OCI-LY7 (cell line): ENCODE measurements around the gene POLRMT. TPM values are rescaled to one million over a fixed set of nuclear protein-coding genes. Genes with fewer than 3 reads are reported as not detected.
"Not testable (repeated sequence)": the region's sequence is repeated elsewhere in the genome, so short reads cannot be mapped to it uniquely, and the experiment has no call there.

Experiments
- BruUV-seq: library from RNA; stranded (reverse); fragments of 400-500 nt; replicated peaks from 2 replicates; lab custom pipeline; 2021; lab: Mats Ljungman, UMichigan
- CTCF ChIA-PET: fragments of 300-600 bp; sonication (Branson Sonifier 250); formaldehyde crosslinking; loops from one replicate; lab custom pipeline; 2022; ENCODE audit warnings: antibody characterized with exemption; ENCODE audit not compliant: unreplicated experiment; lab: Charles Lee
- POLR2A ChIA-PET: fragments of 300-600 bp; sonication (Branson Sonifier 250); formaldehyde crosslinking; loops from one replicate; lab custom pipeline; 2022; ENCODE audit warnings: antibody characterized with exemption; lab: Charles Lee
- DNase-seq: peaks from one replicate; pipeline ENCODE4 v3.0.0-alpha.2; 2015; ENCODE audit warnings: low spot score
- H2AFZ ChIP-seq: fragments of 200-600 bp; sonication (generic), shearing (Covaris generic); 2 replicates; pipeline ENCODE4 v1.6.1; 2014; ENCODE audit warnings: mild to moderate bottlenecking, antibody characterized with exemption, low read length, moderate library complexity
- H3K27ac ChIP-seq: fragments of 200-600 bp; sonication (generic); 2 replicates; pipeline ENCODE4 v1.5.1; 2014; ENCODE audit warnings: mixed run types, low read depth, mild to moderate bottlenecking, moderate library complexity, low read length, inconsistent platforms; ENCODE audit not compliant: poor library complexity, severe bottlenecking
- H3K36me3 ChIP-seq: fragments of 200-600 bp; sonication (generic); 2 replicates; pipeline ENCODE4 v1.6.1; 2014; ENCODE audit warnings: mild to moderate bottlenecking, antibody characterized with exemption, low read length, moderate library complexity, mixed read lengths; ENCODE audit not compliant: insufficient read depth
- H3K4me1 ChIP-seq: fragments of 200-600 bp; sonication (generic); 2 replicates; pipeline ENCODE4 v1.5.1; 2014; ENCODE audit warnings: mild to moderate bottlenecking, low read length; ENCODE audit not compliant: insufficient read depth, poor library complexity, severe bottlenecking
- H3K4me2 ChIP-seq: fragments of 200-600 bp; sonication (generic); 2 replicates; pipeline ENCODE4 v1.6.1; 2014; ENCODE audit warnings: mild to moderate bottlenecking, low read length
- H3K4me3 ChIP-seq: fragments of 200-600 bp; sonication (generic); 2 replicates; pipeline ENCODE4 v1.5.1; 2014; ENCODE audit warnings: mild to moderate bottlenecking, low read depth, low read length; ENCODE audit not compliant: poor library complexity, severe bottlenecking
- H3K79me2 ChIP-seq: fragments of 200-600 bp; sonication (generic); 2 replicates; pipeline ENCODE4 v1.6.1; 2016; ENCODE audit warnings: low read depth, mild to moderate bottlenecking, low read length, moderate library complexity, mixed read lengths; ENCODE audit not compliant: insufficient read depth
- H3K9me2 ChIP-seq: fragments of 200-600 bp; sonication (generic); 2 replicates; pipeline ENCODE4 v1.6.1; 2016; ENCODE audit warnings: mild to moderate bottlenecking, low read length, mixed read lengths; ENCODE audit not compliant: insufficient read depth
- H3K9me3 ChIP-seq: fragments of 200-600 bp; sonication (generic); 2 replicates; pipeline ENCODE4 v1.6.1; 2014; ENCODE audit warnings: mild to moderate bottlenecking, mixed run types, low read length, mixed read lengths
- H4K20me1 ChIP-seq: fragments of 200-600 bp; sonication (generic); 2 replicates; pipeline ENCODE4 v1.6.1; 2014; ENCODE audit warnings: mild to moderate bottlenecking, antibody characterized with exemption, low read length, moderate library complexity, mixed read lengths; ENCODE audit not compliant: insufficient read depth
- EZH2phosphoT487 ChIP-seq: fragments of 200-600 bp; sonication (generic); IDR thresholded peaks from 2 replicates; pipeline ENCODE4 v1.6.1; 2018; ENCODE audit warnings: low read depth, borderline replicate concordance, mild to moderate bottlenecking, mixed run types, antibody characterized with exemption, low read length, moderate library complexity, mixed read lengths
- intact Hi-C: fragments of 100-400 bp; cut with micrococcal nuclease; formaldehyde crosslinking; loops from one replicate; pipeline ENCODE4 v1.10.0; 2022; ENCODE audit not compliant: unreplicated experiment
- total RNA-seq, 2 experiments: library from RNA; depleted of rRNA in 1 of 2; stranded (reverse); fragments of >200 nt in 1 of 2; shearing (Covaris generic) in 1 of 2; gene quantifications; 2 replicates each; pipeline ENCODE4 v1.2.3, GENCODE V29; 2014 to 2022
- TF ChIP-seq, protein P1 (sequence below): fragments of 200-600 bp; sonication (generic); conservative IDR thresholded peaks from 2 replicates; pipeline ENCODE4 v1.5.1; 2014; ENCODE audit warnings: mild to moderate bottlenecking, antibody characterized with exemption, low read length, moderate library complexity, mixed read lengths

POLRMT gene
- total RNA-seq, 2 experiments from 2014 or later, result 65.5 to 74.6 TPM

DNA sequence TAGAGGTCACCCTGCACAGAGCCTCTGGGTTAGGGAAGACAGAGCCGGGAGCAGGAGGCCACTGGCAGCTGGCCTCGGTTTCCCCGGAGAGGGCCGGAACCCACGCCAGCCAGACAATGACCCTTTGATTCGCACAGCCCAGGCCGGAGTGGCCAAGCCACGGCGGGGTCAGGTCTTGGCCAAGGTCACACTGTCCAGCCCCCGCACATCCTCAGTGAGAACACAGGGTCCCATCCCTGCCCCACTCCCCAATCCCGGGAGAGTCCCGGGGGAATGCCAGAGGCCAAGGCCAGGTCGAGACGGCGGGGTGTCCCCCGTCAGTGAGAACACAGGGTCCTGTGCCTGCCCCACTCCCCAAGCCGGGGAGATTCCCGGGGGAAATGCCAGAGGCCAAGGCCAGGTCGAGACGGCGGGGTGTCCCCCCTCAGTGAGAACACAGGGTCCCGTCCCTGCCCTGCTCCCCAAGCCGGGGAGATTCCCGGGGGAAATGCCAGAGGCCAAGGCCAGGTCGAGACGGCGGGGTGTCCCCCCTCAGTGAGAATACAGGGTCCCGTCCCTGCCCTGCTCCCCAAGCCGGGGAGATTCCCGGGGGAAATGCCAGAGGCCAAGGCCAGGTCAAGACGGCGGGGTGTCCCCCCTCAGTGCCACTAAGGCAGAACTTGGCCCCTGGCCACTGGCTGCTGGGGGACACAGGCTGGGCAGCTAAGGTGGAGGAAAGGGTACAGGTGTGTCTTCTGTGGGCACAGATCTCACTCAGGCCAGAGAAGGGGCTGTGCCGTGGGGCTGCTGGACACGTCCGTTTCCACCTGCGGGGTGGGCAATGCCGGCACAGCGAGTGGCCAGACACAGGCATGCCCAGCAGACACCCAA, 41.2 kb upstream of the POLRMT start:
- Histone ChIP-seq H3K9me3 (no peaks in the 10 kb centered on the region), H4K20me1 (no peaks in the 10 kb centered on the region; the same call in 1 of the 2 replicates), H2AFZ (no peak overlapping the region), H3K4me1 (peaks cover 5% of the 10 kb centered on the region), H3K27ac (no peak overlapping the region), H3K4me2 (no peak overlapping the region), H3K9me2 (no peaks in the 10 kb centered on the region), H3K79me2 (no peaks in the 10 kb centered on the region), H3K36me3 (no peaks in the 10 kb centered on the region), H3K4me3 (no peak overlapping the region)
- no peak for DNase-seq
- no TSS peak for BruUV-seq
- no peak for TF ChIP-seq EZH2phosphoT487
- TF ChIP-seq, protein P1, sequence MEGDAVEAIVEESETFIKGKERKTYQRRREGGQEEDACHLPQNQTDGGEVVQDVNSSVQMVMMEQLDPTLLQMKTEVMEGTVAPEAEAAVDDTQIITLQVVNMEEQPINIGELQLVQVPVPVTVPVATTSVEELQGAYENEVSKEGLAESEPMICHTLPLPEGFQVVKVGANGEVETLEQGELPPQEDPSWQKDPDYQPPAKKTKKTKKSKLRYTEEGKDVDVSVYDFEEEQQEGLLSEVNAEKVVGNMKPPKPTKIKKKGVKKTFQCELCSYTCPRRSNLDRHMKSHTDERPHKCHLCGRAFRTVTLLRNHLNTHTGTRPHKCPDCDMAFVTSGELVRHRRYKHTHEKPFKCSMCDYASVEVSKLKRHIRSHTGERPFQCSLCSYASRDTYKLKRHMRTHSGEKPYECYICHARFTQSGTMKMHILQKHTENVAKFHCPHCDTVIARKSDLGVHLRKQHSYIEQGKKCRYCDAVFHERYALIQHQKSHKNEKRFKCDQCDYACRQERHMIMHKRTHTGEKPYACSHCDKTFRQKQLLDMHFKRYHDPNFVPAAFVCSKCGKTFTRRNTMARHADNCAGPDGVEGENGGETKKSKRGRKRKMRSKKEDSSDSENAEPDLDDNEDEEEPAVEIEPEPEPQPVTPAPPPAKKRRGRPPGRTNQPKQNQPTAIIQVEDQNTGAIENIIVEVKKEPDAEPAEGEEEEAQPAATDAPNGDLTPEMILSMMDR, result no peak
- intact Hi-C loops, result no loop called here
- POLR2A ChIA-PET, result no interaction called here
- CTCF ChIA-PET, result no interaction called here

DNA sequence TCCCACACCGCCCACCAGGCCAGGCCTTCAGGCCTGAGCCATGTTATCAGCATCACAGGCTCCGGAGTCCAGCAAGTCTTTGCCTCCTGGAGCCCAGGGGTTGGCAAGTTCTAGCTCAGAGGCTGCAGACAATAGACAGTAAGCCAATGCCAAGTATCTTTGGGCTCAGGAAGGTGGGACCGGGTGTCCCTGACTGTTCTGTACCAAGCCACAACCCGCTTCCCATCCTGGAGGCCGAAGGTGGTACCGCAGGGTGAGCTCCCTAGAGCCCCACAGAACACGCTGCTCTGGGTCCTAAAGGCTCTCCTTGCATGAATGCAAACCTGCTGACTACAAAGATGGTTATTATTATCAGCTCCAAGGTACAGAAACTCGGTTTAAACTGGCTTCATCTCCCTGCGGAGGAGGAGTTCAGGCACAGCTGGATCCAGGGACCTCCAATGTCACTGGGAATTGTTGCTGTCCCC, 37.3 kb upstream of the POLRMT start:
- TF ChIP-seq, protein P1, result no peak
- TF ChIP-seq EZH2phosphoT487, result no peak
- H3K4me3 ChIP-seq, result no peak overlapping the region
- H4K20me1 ChIP-seq, result no peaks in the 10 kb centered on the region
- H3K4me1 ChIP-seq, result no peaks in the 10 kb centered on the region
- H3K36me3 ChIP-seq, result no peaks in the 10 kb centered on the region
- H3K4me2 ChIP-seq, result no peak overlapping the region
- H3K79me2 ChIP-seq, result no peaks in the 10 kb centered on the region
- H3K27ac ChIP-seq, result no peak overlapping the region
- no TSS peak for BruUV-seq
- no peak for DNase-seq
- no peaks in the 10 kb centered on the region for H3K9me3 ChIP-seq
- ChIA-PET POLR2A (interaction anchor here (0.7 kb wide), 1 partner anchor 9 kb away, joined by 3 read pairs; no protein-coding TSS in a partner anchor), CTCF (no interaction called here)
- intact Hi-C loops, result no loop called here
- no peak overlapping the region for H2AFZ ChIP-seq
- no peaks in the 10 kb centered on the region for H3K9me2 ChIP-seq

DNA sequence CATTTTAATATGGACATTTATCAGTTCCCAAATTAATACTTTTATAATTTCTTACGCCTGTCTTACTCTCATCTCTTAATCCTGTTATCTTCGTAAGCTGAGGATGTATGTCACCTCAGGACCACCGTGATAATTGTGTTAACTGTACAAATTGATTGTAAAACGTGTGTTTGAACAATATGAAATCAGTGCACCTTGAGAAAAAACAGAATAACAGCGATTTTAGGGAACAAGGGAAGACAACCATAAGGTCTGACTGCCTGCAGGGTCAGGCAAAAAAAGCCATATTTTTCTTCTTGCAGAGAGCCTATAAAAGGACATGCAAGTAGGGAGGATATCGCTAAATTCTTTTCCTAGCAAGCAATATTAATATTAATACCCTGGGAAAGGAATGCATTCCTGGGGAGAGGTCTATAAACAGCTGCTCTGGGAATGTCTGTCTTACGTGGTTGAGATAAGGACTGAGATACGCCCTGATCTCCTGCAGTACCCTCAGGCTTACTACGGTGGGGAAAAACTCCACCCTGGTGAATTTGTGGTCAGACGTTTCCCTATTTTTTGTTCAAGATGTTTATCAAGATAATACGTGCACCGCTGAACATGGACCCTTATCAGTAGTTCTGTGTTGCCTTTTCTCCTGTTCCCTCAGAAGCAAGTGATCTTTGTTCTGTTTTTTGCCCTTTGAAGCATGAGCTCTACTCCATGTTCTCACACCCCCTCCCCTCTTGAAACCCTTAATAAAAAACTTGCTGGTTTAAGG, 35.5 kb upstream of the POLRMT start:
- H4K20me1 ChIP-seq, H3K4me2 ChIP-seq, H3K9me3 ChIP-seq, H3K9me2 ChIP-seq, H2AFZ ChIP-seq, intact Hi-C loops, POLR2A ChIA-PET, H3K79me2 ChIP-seq, H3K36me3 ChIP-seq, DNase-seq, CTCF ChIA-PET, H3K27ac ChIP-seq, BruUV-seq, H3K4me3 ChIP-seq: not testable (repeated sequence)
- H3K4me1 ChIP-seq, result peaks cover 13% of the 10 kb centered on the region

DNA sequence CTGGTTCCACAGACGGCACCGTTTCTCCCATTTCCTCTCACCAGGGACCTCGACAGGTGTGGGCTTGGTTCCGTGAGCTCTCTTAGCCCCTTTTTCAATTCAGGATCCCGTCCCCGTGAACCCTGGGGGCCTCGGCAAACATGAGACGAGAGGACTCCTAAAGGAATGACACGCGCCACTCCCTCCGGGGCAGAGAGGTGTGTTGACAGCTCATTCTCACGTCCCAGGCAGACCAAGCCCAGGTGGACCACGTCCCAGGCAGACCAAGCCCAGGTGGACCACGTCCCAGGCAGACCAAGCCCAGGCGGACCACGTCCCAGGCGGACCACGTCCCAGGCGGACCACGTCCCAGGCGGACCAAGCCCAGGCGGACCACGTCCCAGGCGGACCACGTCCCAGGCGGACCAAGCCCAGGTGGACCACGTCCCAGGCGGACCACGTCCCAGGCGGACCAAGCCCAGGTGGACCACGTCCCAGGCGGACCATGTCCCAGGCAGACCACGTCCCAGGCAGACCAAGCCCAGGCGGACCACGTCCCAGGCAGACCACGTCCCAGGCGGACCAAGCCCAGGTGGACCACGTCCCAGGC, 33.7 kb upstream of the POLRMT start:
- H2AFZ ChIP-seq, H4K20me1 ChIP-seq, BruUV-seq, H3K27ac ChIP-seq, H3K4me2 ChIP-seq, H3K4me3 ChIP-seq, DNase-seq, intact Hi-C loops, POLR2A ChIA-PET, H3K36me3 ChIP-seq, H3K9me3 ChIP-seq, H3K9me2 ChIP-seq: not testable (repeated sequence)
- H3K79me2 ChIP-seq, result peaks cover 14% of the 10 kb centered on the region
- peaks cover 19% of the 10 kb centered on the region for H3K4me1 ChIP-seq
- CTCF ChIA-PET, result interaction anchor here (0.6 kb wide), 1 partner anchor 197 kb away, joined by 3 read pairs; no protein-coding TSS in a partner anchor
